Panc1 (cell line): ENCODE data around the gene TRMT13. TPM values are rescaled to one million over a fixed set of nuclear protein-coding genes. Genes with fewer than 3 reads are reported as not detected.

Source experiments
- ATAC-seq: fragments of 200-7000 bp; cut with Tn5 transposase; 2 replicates; pipeline ENCODE4 v1.9.1; 2020; ENCODE audit warnings: mild to moderate bottlenecking, moderate library complexity
- BruUV-seq: library from RNA; stranded (reverse); fragments of 400-500 nt; replicated peaks from 2 replicates; lab custom pipeline; 2021; lab: Mats Ljungman, UMichigan
- CTCF ChIA-PET: fragments of 300-600 bp; sonication (Branson Sonifier 250); formaldehyde crosslinking; loops from one replicate; lab custom pipeline; 2022; ENCODE audit warnings: antibody characterized with exemption; lab: Charles Lee
- POLR2A ChIA-PET: fragments of 300-600 bp; sonication (Branson Sonifier 250); formaldehyde crosslinking; loops from one replicate; lab custom pipeline; 2022; ENCODE audit warnings: antibody characterized with exemption; lab: Charles Lee
- DNase-seq: peaks from one replicate; pipeline ENCODE4 v3.0.0-alpha.2; 2010; ENCODE audit warnings: low read depth, low spot score
- H3K27ac ChIP-seq: 2 replicates; pipeline ENCODE4 v1.5.1; 2011; ENCODE audit warnings: mild to moderate bottlenecking, low read length, inconsistent platforms
- H3K27me3 ChIP-seq: fragments of 200-500 bp; sonication (Bioruptor generic); 2 replicates; pipeline ENCODE4 v1.6.0; 2014; ENCODE audit warnings: low read length, inconsistent platforms; ENCODE audit not compliant: control insufficient read depth, insufficient read depth
- H3K36me3 ChIP-seq: fragments of 200-500 bp; sonication (Bioruptor generic); 2 replicates; pipeline ENCODE4 v1.5.1; 2014; ENCODE audit warnings: inconsistent platforms, mild to moderate bottlenecking, low read length, moderate library complexity; ENCODE audit not compliant: control insufficient read depth, insufficient read depth
- H3K4me1 ChIP-seq: 2 replicates; pipeline ENCODE4 v1.5.1; 2011; ENCODE audit warnings: inconsistent platforms, mild to moderate bottlenecking, low read length, moderate library complexity; ENCODE audit not compliant: control insufficient read depth, insufficient read depth
- H3K4me3 ChIP-seq, 2 experiments: 2 replicates each; pipeline ENCODE4 v1.5.1; 2011 to 2012; ENCODE audit warnings: low read depth in 2 of 2, low read length in 2 of 2, mild to moderate bottlenecking in 2 of 2, inconsistent platforms in 1 of 2, moderate library complexity in 1 of 2
- H3K9me3 ChIP-seq: fragments of 200-500 bp; sonication (Bioruptor generic); 2 replicates; pipeline ENCODE4 v1.5.1; 2014; ENCODE audit warnings: low read depth, mild to moderate bottlenecking, inconsistent platforms, low read length, moderate library complexity; ENCODE audit not compliant: control insufficient read depth, insufficient read depth
- CTCF ChIP-seq: fragments of 450-650 bp; IDR thresholded peaks from 2 replicates; pipeline ENCODE4 v1.5.1; 2017; ENCODE audit warnings: mild to moderate bottlenecking
- POLR2AphosphoS5 ChIP-seq: IDR thresholded peaks from 2 replicates; pipeline ENCODE4 v1.6.1; 2012; ENCODE audit warnings: mild to moderate bottlenecking, low read depth, low read length, moderate library complexity
- REST ChIP-seq, 2 experiments: IDR thresholded peaks; 2 replicates each; pipeline ENCODE4 v1.6.1; 2011 to 2012; ENCODE audit warnings: low read depth in 2 of 2, control low read depth in 1 of 2, low read length in 1 of 2, mild to moderate bottlenecking in 1 of 2, moderate library complexity in 1 of 2; ENCODE audit not compliant: insufficient read depth in 1 of 2
- SIN3A ChIP-seq: IDR thresholded peaks from 2 replicates; pipeline ENCODE4 v1.6.1; 2012; ENCODE audit warnings: low read depth, mild to moderate bottlenecking, low read length, moderate library complexity, borderline replicate concordance; ENCODE audit not compliant: insufficient read depth
- TCF7L2 ChIP-seq: IDR thresholded peaks from 2 replicates; pipeline ENCODE4 v1.6.1; 2011; ENCODE audit warnings: mild to moderate bottlenecking, low read depth, low read length, inconsistent platforms
- in situ Hi-C: cut with HindIII; loops from 2 replicates; pipeline ENCODE4 v1.10.0; 2016; ENCODE audit warnings: low sequenced_read_pairs, low pct_unique_long_range_greater_than_20kb
- intact Hi-C: fragments of 100-400 bp; cut with micrococcal nuclease; formaldehyde crosslinking; loops from one replicate; pipeline ENCODE4 v1.10.0; 2022; ENCODE audit not compliant: unreplicated experiment
- total RNA-seq: library from RNA; stranded (reverse); gene quantifications from one replicate; pipeline ENCODE4 v1.2.1, GENCODE V29; 2021; ENCODE audit not compliant: unreplicated experiment

The TRMT13 gene
- total RNA-seq, 1 experiment from 2014 or later = 6.2 TPM

DNA sequence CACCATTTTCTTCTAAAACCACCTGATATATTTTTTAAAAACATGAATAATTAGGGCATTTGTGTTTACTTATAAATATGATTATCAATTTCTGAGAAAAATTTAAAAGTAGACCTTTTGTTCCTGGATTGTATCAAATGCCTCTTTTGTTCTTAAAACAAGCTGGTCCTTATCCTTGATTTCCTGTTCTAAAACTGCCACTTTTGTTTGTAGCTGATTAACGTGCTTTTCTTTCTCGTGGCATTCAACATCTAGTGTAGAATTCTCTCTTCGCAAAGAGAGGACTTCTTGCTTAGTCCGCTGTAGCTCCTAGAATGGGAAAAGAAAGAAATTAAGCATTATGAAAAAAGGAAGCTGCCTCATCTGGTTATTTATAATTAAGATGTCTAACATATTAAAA is 25.3 kb upstream of the TRMT13 start:
- ChIA-PET CTCF (interaction anchor here (0.7 kb wide), 2 partner anchors 34 to 371 kb away, joined by 4 to 5 read pairs; no protein-coding TSS in a partner anchor), POLR2A (no interaction called here)
- TF ChIP-seq TCF7L2 = no peak
- TF ChIP-seq POLR2AphosphoS5 = no peak
- no peak for TF ChIP-seq SIN3A
- TF ChIP-seq REST (IDR thresholded peaks at IDR 0.05; ENCODE audit: insufficient read depth in 1 of 2, low read depth in 2 of 2, low read length in 1 of 2) = no peak
- no peak for TF ChIP-seq CTCF
- Histone ChIP-seq H3K36me3 (peaks cover 15% of the 10 kb centered on the region; the same call in 1 of the 2 replicates), H3K4me1 (no peaks in the 10 kb centered on the region), H3K27ac (no peak overlapping the region), H3K4me3 (no peak overlapping the region), H3K27me3 (no peaks in the 10 kb centered on the region), H3K9me3 (no peaks in the 10 kb centered on the region)
- no TSS peak for BruUV-seq
- in situ Hi-C loops = no loop called here
- no peak for ATAC-seq
- intact Hi-C loops = no loop called here
- no peak for DNase-seq

- no peaks in the 10 kb centered on the region for H3K4me1 ChIP-seq
- ATAC-seq = no peak
- BruUV-seq = no TSS peak
- TF ChIP-seq SIN3A = no peak
- no peak for TF ChIP-seq CTCF
- CTCF ChIA-PET = no interaction called here
- H3K9me3 ChIP-seq = no peaks in the 10 kb centered on the region
- POLR2A ChIA-PET = no interaction called here
- H3K27ac ChIP-seq = no peak overlapping the region
- DNase-seq = no peak
- H3K27me3 ChIP-seq = no peaks in the 10 kb centered on the region
- H3K36me3 ChIP-seq = peaks cover 9% of the 10 kb centered on the region; the same call in 1 of the 2 replicates
- in situ Hi-C loops (no loop called here), intact Hi-C loops (no loop called here)
- no peak overlapping the region for H3K4me3 ChIP-seq
These were observed 23.4 kb upstream of the TRMT13 start for GRCh38 chr1:100109554-100110066.
